CD4-positive, alpha-beta memory T cell (primary cell): ENCODE data around the gene UBN1. TPM values are rescaled to one million over a fixed set of nuclear protein-coding genes. Genes with fewer than 3 reads are reported as not detected.

Experiments used
- CTCF ChIA-PET: fragments of 350-600 bp; sonication (Branson Sonifier 250); formaldehyde crosslinking; loops from one replicate; lab custom pipeline; 2021; ENCODE audit warnings: inconsistent platforms; ENCODE audit not compliant: partially characterized antibody; lab: Charles Lee
- POLR2A ChIA-PET: fragments of 350-600 bp; sonication (Branson Sonifier 250); formaldehyde crosslinking; loops from one replicate; lab custom pipeline; 2021; ENCODE audit not compliant: partially characterized antibody; lab: Charles Lee
- DNase-seq, 5 donors: peaks; one replicate each; pipeline versions ENCODE4 v3.0.0 to v3.0.0-alpha.2; 2020 to 2022; ENCODE audit warnings: mixed read lengths in 1 of 5
- H3K27ac ChIP-seq: one replicate; pipeline ENCODE4 v1.7.0; 2013; ENCODE audit warnings: low read depth, low read length
- H3K27me3 ChIP-seq: 2 replicates; pipeline ENCODE4 v1.7.0; 2013; ENCODE audit warnings: mild to moderate bottlenecking, low read length, moderate library complexity; ENCODE audit not compliant: insufficient read depth
- H3K36me3 ChIP-seq: 2 replicates; pipeline ENCODE4 v1.7.0; 2013; ENCODE audit warnings: mild to moderate bottlenecking, low read length, moderate library complexity; ENCODE audit not compliant: insufficient read depth
- H3K4me1 ChIP-seq: 2 replicates; pipeline ENCODE4 v1.7.0; 2013; ENCODE audit warnings: mild to moderate bottlenecking, low read length, moderate library complexity; ENCODE audit not compliant: insufficient read depth
- H3K4me3 ChIP-seq, 2 donors: one replicate each; pipeline ENCODE4 v1.7.0; 2013; ENCODE audit warnings: low read length in 2 of 2, mild to moderate bottlenecking in 1 of 2
- H3K9me3 ChIP-seq, 2 donors: one replicate each; pipeline ENCODE4 v1.7.0; 2013; ENCODE audit warnings: low read length in 2 of 2, control low read depth in 1 of 2; ENCODE audit not compliant: control insufficient read depth in 1 of 2
- H3K27ac Mint-ChIP-seq, 7 donors: one replicate each; pipeline ENCODE4 v1.8.0; 2020 to 2021; ENCODE audit warnings: mixed read lengths in 7 of 7, mild to moderate bottlenecking in 6 of 7, inconsistent platforms in 3 of 7, moderate library complexity in 3 of 7
- H3K27me3 Mint-ChIP-seq, 2 donors: one replicate each; pipeline ENCODE4 v1.8.0; 2020 to 2021; ENCODE audit warnings: mixed read lengths in 2 of 2
- H3K36me3 Mint-ChIP-seq, 2 donors: one replicate each; pipeline ENCODE4 v1.8.0; 2020 to 2021; ENCODE audit warnings: mixed read lengths in 2 of 2, inconsistent platforms in 1 of 2, mild to moderate bottlenecking in 1 of 2
- H3K4me1 Mint-ChIP-seq, 4 donors: one replicate each; pipeline ENCODE4 v1.8.0; 2020 to 2021; ENCODE audit warnings: mixed read lengths in 4 of 4, mild to moderate bottlenecking in 1 of 4
- H3K4me3 Mint-ChIP-seq, 8 donors: one replicate each; pipeline ENCODE4 v1.8.0; 2020 to 2021; ENCODE audit warnings: mixed read lengths in 8 of 8, mild to moderate bottlenecking in 7 of 8, moderate library complexity in 6 of 8, inconsistent platforms in 3 of 8
- H3K9me3 Mint-ChIP-seq, 8 donors: one replicate each; pipeline ENCODE4 v1.8.0; 2020 to 2021; ENCODE audit warnings: mixed read lengths in 8 of 8, mild to moderate bottlenecking in 5 of 8, inconsistent platforms in 3 of 8, moderate library complexity in 1 of 8
- intact Hi-C: fragments of 100-400 bp; cut with micrococcal nuclease; formaldehyde crosslinking; loops from one replicate; pipeline ENCODE4 v1.15.1; 2023
- polyA plus RNA-seq, 2 donors: library from polyadenylated mRNA; unstranded; fragments of 300-500 nt; fragmentation: Illumina TruSeq; gene quantifications; one replicate each; pipeline ENCODE4 v1.2.3, GENCODE V29; 2021
- total RNA-seq, 2 experiments: library from RNA; stranded (reverse); gene quantifications; one replicate each; pipeline ENCODE4 v1.2.3, GENCODE V29; 2021

The UBN1 gene
- total and polyA plus RNA-seq, 4 experiments from 2014 or later = 6.0 to 42.7 (median 29.0) TPM

GRCh38 chr16:4884972-4885874 is 37.9 kb downstream of the UBN1 start:
- Mint-ChIP-seq H3K4me1 (peaks cover 0 to 3% (median 0%) of the 10 kb centered on the region in 4 donors), H3K4me3 (peak overlapping the region in 1 of 8 donors; percentile 66), H3K36me3 (peaks cover 53 to 69% of the 10 kb centered on the region in 2 donors), H3K27me3 (no peaks in the 10 kb centered on the region), H3K9me3 (peaks cover 0 to 2% (median 0%) of the 10 kb centered on the region in 8 donors), H3K27ac (peak overlapping the region in 2 of 7 donors; percentile 44 to 77)
- intact Hi-C loops = no loop called here
- CTCF ChIA-PET = interaction anchor here (0.6 kb wide), 1 partner anchor 153 kb away, joined by 4 read pairs; no protein-coding TSS in a partner anchor
- H3K4me1 ChIP-seq = no peaks in the 10 kb centered on the region
- no peak for DNase-seq
- H3K27ac ChIP-seq = no peak overlapping the region
- H3K27me3 ChIP-seq = no peaks in the 10 kb centered on the region
- H3K9me3 ChIP-seq = no peaks in the 10 kb centered on the region
- POLR2A ChIA-PET = no interaction called here
- H3K36me3 ChIP-seq = peaks cover 31% of the 10 kb centered on the region
- H3K4me3 ChIP-seq = no peak overlapping the region

GRCh38 chr16:4886151-4886550 is 38.9 kb downstream of the UBN1 start:
- H3K36me3 Mint-ChIP-seq = peaks cover 49 to 60% of the 10 kb centered on the region in 2 donors
- H3K9me3 Mint-ChIP-seq = peaks cover 0 to 2% (median 0%) of the 10 kb centered on the region in 8 donors
- peak overlapping the region in 2 of 7 donors; percentile 29 to 44 for H3K27ac Mint-ChIP-seq
- H3K9me3 ChIP-seq = no peaks in the 10 kb centered on the region
- H3K27me3 Mint-ChIP-seq = no peaks in the 10 kb centered on the region
- H3K4me1 ChIP-seq = no peaks in the 10 kb centered on the region
- no peaks in the 10 kb centered on the region for H3K27me3 ChIP-seq
- no peak overlapping the region for H3K27ac ChIP-seq
- intact Hi-C loops = no loop called here
- POLR2A ChIA-PET = no interaction called here
- H3K36me3 ChIP-seq = peaks cover 25% of the 10 kb centered on the region
- no peak for DNase-seq
- CTCF ChIA-PET = interaction anchor here (0.6 kb wide), 1 partner anchor 154 kb away, joined by 4 read pairs; no protein-coding TSS in a partner anchor
- peaks cover 0 to 3% (median 0%) of the 10 kb centered on the region in 4 donors for H3K4me1 Mint-ChIP-seq
- no peak overlapping the region for H3K4me3 Mint-ChIP-seq
- no peak overlapping the region for H3K4me3 ChIP-seq

- H3K36me3 ChIP-seq = peaks cover 10% of the 10 kb centered on the region
- Mint-ChIP-seq H3K4me3 (no peak overlapping the region), H3K27me3 (no peaks in the 10 kb centered on the region), H3K27ac (peak overlapping the region in 2 of 7 donors; percentile 46 to 54), H3K9me3 (peaks cover 0 to 2% (median 0%) of the 10 kb centered on the region in 8 donors), H3K4me1 (peaks cover 0 to 3% (median 0%) of the 10 kb centered on the region in 4 donors), H3K36me3 (peaks cover 31 to 38% of the 10 kb centered on the region in 2 donors)
- H3K4me1 ChIP-seq = no peaks in the 10 kb centered on the region
- ChIA-PET POLR2A (interaction anchor here (1.2 kb wide), 1 partner anchor 154 kb away, joined by 3 read pairs; the partner anchor contains the start of genes ANKS3 and DNAAF8), CTCF (interaction anchor here (0.7 kb wide), 1 partner anchor 58 kb away, joined by 3 read pairs; no protein-coding TSS in a partner anchor)
- H3K27ac ChIP-seq = no peak overlapping the region
- intact Hi-C loops = no loop called here
- no peaks in the 10 kb centered on the region for H3K9me3 ChIP-seq
- DNase-seq = no peak
- H3K27me3 ChIP-seq = no peaks in the 10 kb centered on the region
- no peak overlapping the region for H3K4me3 ChIP-seq
Observed at GRCh38 chr16:4888428-4889135, 41.3 kb downstream of the UBN1 start.

GRCh38 chr16:4890026-4890425 is 42.7 kb downstream of the UBN1 start:
- CTCF ChIA-PET = no interaction called here
- peaks cover 16 to 24% of the 10 kb centered on the region in 2 donors for H3K36me3 Mint-ChIP-seq

GRCh38 chr16:4890686-4891085 is 43.4 kb downstream of the UBN1 start:
- CTCF ChIA-PET = no interaction called here
- no peak overlapping the region for H3K27ac Mint-ChIP-seq
- H3K9me3 Mint-ChIP-seq = no peaks in the 10 kb centered on the region
- Histone ChIP-seq H3K4me1 (no peaks in the 10 kb centered on the region), H3K4me3 (no peak overlapping the region), H3K9me3 (no peaks in the 10 kb centered on the region), H3K27me3 (no peaks in the 10 kb centered on the region), H3K27ac (no peak overlapping the region), H3K36me3 (no peaks in the 10 kb centered on the region)
- no peak overlapping the region for H3K4me3 Mint-ChIP-seq
- peaks cover 0 to 3% (median 0%) of the 10 kb centered on the region in 4 donors for H3K4me1 Mint-ChIP-seq
- no peaks in the 10 kb centered on the region for H3K27me3 Mint-ChIP-seq
- DNase-seq = no peak
- POLR2A ChIA-PET = no interaction called here
- peaks cover 12 to 18% of the 10 kb centered on the region in 2 donors for H3K36me3 Mint-ChIP-seq
- intact Hi-C loops = no loop called here

More at GRCh38 chr16:4890026-4890425, 42.7 kb downstream of the UBN1 start:
- Histone ChIP-seq H3K27ac (no peak overlapping the region), H3K4me3 (no peak overlapping the region), H3K4me1 (no peaks in the 10 kb centered on the region), H3K9me3 (no peaks in the 10 kb centered on the region), H3K27me3 (no peaks in the 10 kb centered on the region), H3K36me3 (no peaks in the 10 kb centered on the region)
- POLR2A ChIA-PET = no interaction called here
- H3K27me3 Mint-ChIP-seq = no peaks in the 10 kb centered on the region
- peaks cover 0 to 3% (median 0%) of the 10 kb centered on the region in 4 donors for H3K4me1 Mint-ChIP-seq
- no peak for DNase-seq
- H3K27ac Mint-ChIP-seq = no peak overlapping the region
- intact Hi-C loops = no loop called here
- no peaks in the 10 kb centered on the region for H3K9me3 Mint-ChIP-seq
- H3K4me3 Mint-ChIP-seq = no peak overlapping the region

- Mint-ChIP-seq H3K27ac (no peak overlapping the region), H3K36me3 (peaks cover 7 to 12% of the 10 kb centered on the region in 2 donors), H3K4me1 (no peaks in the 10 kb centered on the region), H3K4me3 (no peak overlapping the region), H3K9me3 (no peaks in the 10 kb centered on the region), H3K27me3 (no peaks in the 10 kb centered on the region)
- peak in 1 of 5 donors; percentile 15 for DNase-seq
- CTCF ChIA-PET = no interaction called here
- H3K27ac ChIP-seq = no peak overlapping the region
- POLR2A ChIA-PET = no interaction called here
- no peak overlapping the region for H3K4me3 ChIP-seq
- no peaks in the 10 kb centered on the region for H3K9me3 ChIP-seq
- H3K4me1 ChIP-seq = no peaks in the 10 kb centered on the region
- H3K36me3 ChIP-seq = no peaks in the 10 kb centered on the region
- intact Hi-C loops = no loop called here
- H3K27me3 ChIP-seq = no peaks in the 10 kb centered on the region
Observed at GRCh38 chr16:4891097-4891885, 44.0 kb downstream of the UBN1 start.
